Measurements from ENCODE around the gene TSSK3. TPM values are rescaled to one million over a fixed set of nuclear protein-coding genes. Genes with fewer than 3 reads are reported as not detected.

Gene TSSK3
- total RNA-seq, 1 experiment from 2014 or later: 1.6 TPM

GRCh38 chr1:32330558-32331151, 31.7 kb upstream of the TSSK3 start:
- Histone ChIP-seq H4K5ac (ENCODE audit: insufficient read length, low read depth, low read length) (no peak overlapping the region), H3T11ph (ENCODE audit: low read length) (no peak overlapping the region), H3K27me3 (ENCODE audit: insufficient read depth, low read length) (no peaks in the 10 kb centered on the region), H2BK5ac (ENCODE audit: insufficient read length, low read length) (no peak overlapping the region), H2AFZ (ENCODE audit: low read length) (no peak overlapping the region), H3K4ac (ENCODE audit: low read depth, low read length) (no peak overlapping the region), H2BK20ac (ENCODE audit: low read depth, low read length, poor library complexity, severe bottlenecking) (no peak overlapping the region), H3K23me2 (ENCODE audit: insufficient read length, low read depth, low read length, poor library complexity, severe bottlenecking) (peaks cover 8% of the 10 kb centered on the region), H2BK120ac (ENCODE audit: low read depth, low read length, poor library complexity, severe bottlenecking) (no peak overlapping the region), H3K79me2 (ENCODE audit: insufficient read depth, low read length) (peaks cover 6% of the 10 kb centered on the region; the same call in 1 of the 2 replicates), H3K14ac (ENCODE audit: insufficient read depth, low read length) (no peak overlapping the region), H3K9me3 (ENCODE audit: control insufficient read depth, low read depth, low read length) (no peaks in the 10 kb centered on the region), H2BK12ac (ENCODE audit: insufficient read length, low read depth, low read length) (no peak overlapping the region), H2AK5ac (ENCODE audit: insufficient read length, low read length) (no peak overlapping the region), H4K91ac (ENCODE audit: insufficient read length, low read depth, low read length) (no peak overlapping the region), H3K4me1 (ENCODE audit: insufficient read depth, low read length) (peaks cover 3% of the 10 kb centered on the region; the same call in 1 of the 2 replicates), H2BK15ac (ENCODE audit: low read depth, low read length) (no peak overlapping the region), H4K8ac (replicated peaks; ENCODE audit: insufficient read length, low read depth, low read length) (no peak overlapping the region), H3K4me2 (ENCODE audit: insufficient read depth, insufficient read length, low read length) (no peak overlapping the region), H3K9ac (ENCODE audit: extremely low read depth, insufficient read length, low read length) (no peak overlapping the region), H4K20me1 (ENCODE audit: control insufficient read depth, insufficient read depth, insufficient read length) (no peaks in the 10 kb centered on the region), H3K27ac (ENCODE audit: insufficient read length, low read depth, low read length) (no peak overlapping the region), H3K56ac (ENCODE audit: insufficient read length, low read depth, low read length) (no peak overlapping the region), H3K79me1 (ENCODE audit: insufficient read depth, low read depth, low read length, poor library complexity, severe bottlenecking) (no peaks in the 10 kb centered on the region), H3K23ac (ENCODE audit: insufficient read length, low read depth, low read length) (no peak overlapping the region), H3K18ac (ENCODE audit: insufficient read length, low read depth, low read length) (no peak overlapping the region)
- WGBS (ENCODE audit: extremely low coverage, insufficient read length, low lambda C conversion rate): no CpG with 5 or more reads among the region's 12 CpGs
- H3K9me3 Mint-ChIP-seq: no peaks in the 10 kb centered on the region; a peak in 1 of 5 replicates
- DNase-seq: no peak
- TF ChIP-seq, protein P1, sequence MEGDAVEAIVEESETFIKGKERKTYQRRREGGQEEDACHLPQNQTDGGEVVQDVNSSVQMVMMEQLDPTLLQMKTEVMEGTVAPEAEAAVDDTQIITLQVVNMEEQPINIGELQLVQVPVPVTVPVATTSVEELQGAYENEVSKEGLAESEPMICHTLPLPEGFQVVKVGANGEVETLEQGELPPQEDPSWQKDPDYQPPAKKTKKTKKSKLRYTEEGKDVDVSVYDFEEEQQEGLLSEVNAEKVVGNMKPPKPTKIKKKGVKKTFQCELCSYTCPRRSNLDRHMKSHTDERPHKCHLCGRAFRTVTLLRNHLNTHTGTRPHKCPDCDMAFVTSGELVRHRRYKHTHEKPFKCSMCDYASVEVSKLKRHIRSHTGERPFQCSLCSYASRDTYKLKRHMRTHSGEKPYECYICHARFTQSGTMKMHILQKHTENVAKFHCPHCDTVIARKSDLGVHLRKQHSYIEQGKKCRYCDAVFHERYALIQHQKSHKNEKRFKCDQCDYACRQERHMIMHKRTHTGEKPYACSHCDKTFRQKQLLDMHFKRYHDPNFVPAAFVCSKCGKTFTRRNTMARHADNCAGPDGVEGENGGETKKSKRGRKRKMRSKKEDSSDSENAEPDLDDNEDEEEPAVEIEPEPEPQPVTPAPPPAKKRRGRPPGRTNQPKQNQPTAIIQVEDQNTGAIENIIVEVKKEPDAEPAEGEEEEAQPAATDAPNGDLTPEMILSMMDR (conservative IDR thresholded peaks at IDR 0.05): no peak
- peaks cover 24 to 34% of the 10 kb centered on the region in 2 experiments for H3K4me1 Mint-ChIP-seq
- peaks cover 41 to 90% (median 78%) of the 10 kb centered on the region in 3 experiments for H3K36me3 Mint-ChIP-seq (ENCODE audit: insufficient read depth in 1 of 3, low read depth in 3 of 3)
- peaks cover 5% of the 10 kb centered on the region; the same call in 1 of the 2 replicates for H3K27me3 Mint-ChIP-seq (ENCODE audit: low read depth)
- no peak overlapping the region for H3K4me3 Mint-ChIP-seq
- no peak overlapping the region; a peak in 1 of 7 replicates for H3K27ac Mint-ChIP-seq

Data from H9 (cell line).